ENCODE results near the gene LRP6. TPM values are rescaled to one million over a fixed set of nuclear protein-coding genes. Genes with fewer than 3 reads are reported as not detected.

LRP6 gene
- polyA plus RNA-seq, 1 donor = 25.2 TPM

- no peak for DNase-seq
- Histone ChIP-seq H3K27ac (ENCODE audit: low read length) (no peak overlapping the region), H3K4me3 (ENCODE audit: low read length) (no peak overlapping the region), H3K4me1 (ENCODE audit: control insufficient read depth, insufficient read depth, low read length) (no peaks in the 10 kb centered on the region), H3K36me3 (ENCODE audit: control insufficient read depth, insufficient read depth, low read length) (no peaks in the 10 kb centered on the region), H3K27me3 (ENCODE audit: control insufficient read depth, insufficient read depth, low read length) (no peaks in the 10 kb centered on the region), H3K9me3 (ENCODE audit: control insufficient read depth, low read depth, low read length) (no peaks in the 10 kb centered on the region)
- no CpG with 5 or more reads among the region's 5 CpGs for WGBS (ENCODE audit: insufficient coverage, low lambda C conversion rate)
These were observed 19.6 kb upstream of the LRP6 start for GRCh38 chr12:12286441-12286840.

- Histone ChIP-seq H3K4me1 (ENCODE audit: control insufficient read depth, insufficient read depth, low read length) (no peaks in the 10 kb centered on the region), H3K27ac (ENCODE audit: low read length) (no peak overlapping the region), H3K27me3 (ENCODE audit: control insufficient read depth, insufficient read depth, low read length) (no peaks in the 10 kb centered on the region), H3K9me3 (ENCODE audit: control insufficient read depth, low read depth, low read length) (no peaks in the 10 kb centered on the region), H3K36me3 (ENCODE audit: control insufficient read depth, insufficient read depth, low read length) (no peaks in the 10 kb centered on the region), H3K4me3 (ENCODE audit: low read length) (no peak overlapping the region)
- WGBS (ENCODE audit: insufficient coverage, low lambda C conversion rate) = 71% methylated on average over 4 of the region's 7 CpGs
- no peak for DNase-seq
These were observed 16.0 kb upstream of the LRP6 start for GRCh38 chr12:12282761-12283425.

GRCh38 chr12:12282202-12282601, 15.4 kb upstream of the LRP6 start:
- H3K9me3 ChIP-seq (ENCODE audit: control insufficient read depth, low read depth, low read length) = no peaks in the 10 kb centered on the region
- WGBS (ENCODE audit: insufficient coverage, low lambda C conversion rate) = 100% methylated on average over 2 of the region's 3 CpGs
- H3K4me3 ChIP-seq (ENCODE audit: low read length) = no peak overlapping the region
- DNase-seq = no peak
- H3K27me3 ChIP-seq (ENCODE audit: control insufficient read depth, insufficient read depth, low read length) = no peaks in the 10 kb centered on the region
- no peaks in the 10 kb centered on the region for H3K36me3 ChIP-seq (ENCODE audit: control insufficient read depth, insufficient read depth, low read length)
- H3K4me1 ChIP-seq (ENCODE audit: control insufficient read depth, insufficient read depth, low read length) = no peaks in the 10 kb centered on the region
- H3K27ac ChIP-seq (ENCODE audit: low read length) = no peak overlapping the region

- H3K36me3 ChIP-seq (ENCODE audit: control insufficient read depth, insufficient read depth, low read length) = no peaks in the 10 kb centered on the region
- no peak overlapping the region for H3K4me3 ChIP-seq (ENCODE audit: low read length)
- no peaks in the 10 kb centered on the region for H3K27me3 ChIP-seq (ENCODE audit: control insufficient read depth, insufficient read depth, low read length)
- H3K4me1 ChIP-seq (ENCODE audit: control insufficient read depth, insufficient read depth, low read length) = no peaks in the 10 kb centered on the region
- no peak for DNase-seq
- no peaks in the 10 kb centered on the region for H3K9me3 ChIP-seq (ENCODE audit: control insufficient read depth, low read depth, low read length)
- H3K27ac ChIP-seq (ENCODE audit: low read length) = no peak overlapping the region
- no CpG with 5 or more reads among the region's 1 CpG for WGBS (ENCODE audit: insufficient coverage, low lambda C conversion rate)
These were observed 14.3 kb upstream of the LRP6 start for GRCh38 chr12:12281134-12281533.

GRCh38 chr12:12278899-12279298, 12.1 kb upstream of the LRP6 start:
- Histone ChIP-seq H3K4me1 (ENCODE audit: control insufficient read depth, insufficient read depth, low read length) (no peaks in the 10 kb centered on the region), H3K9me3 (ENCODE audit: control insufficient read depth, low read depth, low read length) (no peaks in the 10 kb centered on the region), H3K4me3 (ENCODE audit: low read length) (no peak overlapping the region), H3K27ac (ENCODE audit: low read length) (no peak overlapping the region), H3K36me3 (ENCODE audit: control insufficient read depth, insufficient read depth, low read length) (no peaks in the 10 kb centered on the region), H3K27me3 (ENCODE audit: control insufficient read depth, insufficient read depth, low read length) (no peaks in the 10 kb centered on the region)
- DNase-seq = no peak
- WGBS (ENCODE audit: insufficient coverage, low lambda C conversion rate) = no CpG with 5 or more reads among the region's 4 CpGs

GRCh38 chr12:12275874-12276273, 9.0 kb upstream of the LRP6 start:
- Histone ChIP-seq H3K27me3 (ENCODE audit: control insufficient read depth, insufficient read depth, low read length) (no peaks in the 10 kb centered on the region), H3K9me3 (ENCODE audit: control insufficient read depth, low read depth, low read length) (no peaks in the 10 kb centered on the region), H3K36me3 (ENCODE audit: control insufficient read depth, insufficient read depth, low read length) (no peaks in the 10 kb centered on the region), H3K27ac (ENCODE audit: low read length) (no peak overlapping the region), H3K4me1 (ENCODE audit: control insufficient read depth, insufficient read depth, low read length) (no peaks in the 10 kb centered on the region), H3K4me3 (ENCODE audit: low read length) (no peak overlapping the region)
- DNase-seq = no peak
- no CpG with 5 or more reads among the region's 6 CpGs for WGBS (ENCODE audit: insufficient coverage, low lambda C conversion rate)

GRCh38 chr12:12273291-12273957, 6.6 kb upstream of the LRP6 start:
- H3K27me3 ChIP-seq (ENCODE audit: control insufficient read depth, insufficient read depth, low read length) = no peaks in the 10 kb centered on the region
- H3K9me3 ChIP-seq (ENCODE audit: control insufficient read depth, low read depth, low read length) = no peaks in the 10 kb centered on the region
- no peak for DNase-seq
- no peak overlapping the region for H3K27ac ChIP-seq (ENCODE audit: low read length)
- no peak overlapping the region for H3K4me3 ChIP-seq (ENCODE audit: low read length)
- no peaks in the 10 kb centered on the region for H3K36me3 ChIP-seq (ENCODE audit: control insufficient read depth, insufficient read depth, low read length)
- 33% methylated on average over 1 of the region's 4 CpGs for WGBS (ENCODE audit: insufficient coverage, low lambda C conversion rate)
- no peaks in the 10 kb centered on the region for H3K4me1 ChIP-seq (ENCODE audit: control insufficient read depth, insufficient read depth, low read length)

GRCh38 chr12:12272869-12273268, 6.0 kb upstream of the LRP6 start:
- Histone ChIP-seq H3K27me3 (ENCODE audit: control insufficient read depth, insufficient read depth, low read length) (no peaks in the 10 kb centered on the region), H3K27ac (ENCODE audit: low read length) (no peak overlapping the region), H3K4me1 (ENCODE audit: control insufficient read depth, insufficient read depth, low read length) (no peaks in the 10 kb centered on the region), H3K9me3 (ENCODE audit: control insufficient read depth, low read depth, low read length) (no peaks in the 10 kb centered on the region), H3K4me3 (ENCODE audit: low read length) (no peak overlapping the region), H3K36me3 (ENCODE audit: control insufficient read depth, insufficient read depth, low read length) (no peaks in the 10 kb centered on the region)
- no peak for DNase-seq

- Histone ChIP-seq H3K9me3 (ENCODE audit: control insufficient read depth, low read depth, low read length) (no peaks in the 10 kb centered on the region), H3K4me3 (ENCODE audit: low read length) (no peak overlapping the region), H3K27me3 (ENCODE audit: control insufficient read depth, insufficient read depth, low read length) (no peaks in the 10 kb centered on the region), H3K27ac (ENCODE audit: low read length) (no peak overlapping the region), H3K36me3 (ENCODE audit: control insufficient read depth, insufficient read depth, low read length) (no peaks in the 10 kb centered on the region), H3K4me1 (ENCODE audit: control insufficient read depth, insufficient read depth, low read length) (no peaks in the 10 kb centered on the region)
- no peak for DNase-seq
- WGBS (ENCODE audit: insufficient coverage, low lambda C conversion rate) = 90% methylated on average over 2 of the region's 6 CpGs
These were observed 3.4 kb upstream of the LRP6 start for GRCh38 chr12:12270226-12270625.

- DNase-seq = peak in 1 of 2 donors; percentile 36
- no peaks in the 10 kb centered on the region for H3K9me3 ChIP-seq (ENCODE audit: control insufficient read depth, low read depth, low read length)
- H3K36me3 ChIP-seq (ENCODE audit: control insufficient read depth, insufficient read depth, low read length) = no peaks in the 10 kb centered on the region
- H3K27me3 ChIP-seq (ENCODE audit: control insufficient read depth, insufficient read depth, low read length) = no peaks in the 10 kb centered on the region
- no peaks in the 10 kb centered on the region for H3K4me1 ChIP-seq (ENCODE audit: control insufficient read depth, insufficient read depth, low read length)
- WGBS (ENCODE audit: insufficient coverage, low lambda C conversion rate) = no CpG with 5 or more reads among the region's 6 CpGs
- peak overlapping the region; percentile 99 for H3K27ac ChIP-seq (ENCODE audit: low read length)
- H3K4me3 ChIP-seq (ENCODE audit: low read length) = peak overlapping the region; percentile 97
These were observed 927 bp upstream of the LRP6 start for GRCh38 chr12:12267742-12268200.

- Histone ChIP-seq H3K4me1 (ENCODE audit: control insufficient read depth, insufficient read depth, low read length) (no peaks in the 10 kb centered on the region), H3K9me3 (ENCODE audit: control insufficient read depth, low read depth, low read length) (no peaks in the 10 kb centered on the region), H3K36me3 (ENCODE audit: control insufficient read depth, insufficient read depth, low read length) (no peaks in the 10 kb centered on the region), H3K27me3 (ENCODE audit: control insufficient read depth, insufficient read depth, low read length) (no peaks in the 10 kb centered on the region), H3K4me3 (ENCODE audit: low read length) (peak overlapping the region; percentile 97), H3K27ac (ENCODE audit: low read length) (peak overlapping the region; percentile 99)
- DNase-seq = peak in 1 of 2 donors; percentile 40
- WGBS (ENCODE audit: insufficient coverage, low lambda C conversion rate) = no CpG with 5 or more reads among the region's 27 CpGs
These were observed 413 bp downstream of the LRP6 start for GRCh38 chr12:12266389-12266872.
